Fibroblast of pulmonary artery (primary cell): ENCODE measurements around the gene ATR.

Source experiments
- DNase-seq: peaks from one replicate; pipeline ENCODE4 v3.0.0-alpha.2; 2010; ENCODE audit warnings: low read depth
- H3K4me3 ChIP-seq: replicated peaks from 2 replicates; pipeline ENCODE4 v1.5.1; 2011; ENCODE audit warnings: low read depth, mild to moderate bottlenecking, control low read depth, low read length, moderate library complexity
- TF ChIP-seq, protein P1 (sequence below): IDR thresholded peaks from 2 replicates; pipeline ENCODE4 v1.5.1; 2011; ENCODE audit warnings: mild to moderate bottlenecking, control low read depth, low read length, inconsistent platforms; ENCODE audit errors: missing control alignments

ATR gene

DNA sequence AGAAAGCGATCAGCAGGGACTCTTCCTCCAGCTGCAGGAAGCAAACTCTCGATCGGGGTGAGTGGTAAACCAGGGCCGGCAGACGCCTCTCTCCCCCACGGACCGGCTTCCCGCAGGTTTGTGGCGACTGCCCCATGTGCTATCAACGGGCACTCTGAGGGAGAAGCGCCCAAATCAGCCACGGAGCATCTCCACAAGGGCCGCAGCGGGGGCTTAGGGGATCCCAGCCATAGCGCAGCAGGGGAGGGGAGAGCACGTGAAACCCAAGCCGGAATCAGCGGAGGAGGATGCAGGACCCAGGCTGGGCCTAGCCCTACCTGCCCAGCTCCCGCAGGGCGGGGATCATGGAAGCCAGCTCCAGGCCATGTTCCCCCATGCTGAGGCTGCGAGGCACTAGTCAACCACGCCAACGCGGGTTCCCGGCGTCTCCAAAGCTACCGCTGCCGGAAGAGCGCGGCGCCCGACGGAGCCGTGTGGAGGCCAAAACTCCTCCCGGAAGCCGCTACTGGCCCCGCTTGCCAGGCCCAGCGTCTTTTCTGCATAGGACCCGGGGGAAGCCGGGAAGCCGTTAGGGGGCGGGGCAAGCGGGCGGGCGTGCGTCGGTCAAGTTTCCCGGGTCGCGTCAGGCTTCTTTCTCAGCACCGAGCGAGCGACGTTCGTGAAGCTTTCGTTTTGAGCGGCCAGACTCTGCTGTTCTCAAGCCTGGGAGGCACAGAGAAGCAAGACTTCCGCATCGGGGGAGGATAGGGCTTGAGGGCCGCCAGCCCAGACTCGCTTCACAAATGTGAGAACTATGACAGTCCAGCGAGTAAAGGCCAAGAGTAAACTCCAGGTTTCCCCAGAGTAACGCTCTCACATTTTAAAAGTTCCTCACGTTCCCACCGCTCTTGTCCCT is at the start of gene ATR:
ATR (minus strand) TSS at position 405 of the 895 bp plus-strand sequence; CDS start at position 376, 29 bp downstream.
- TF ChIP-seq, protein P1, sequence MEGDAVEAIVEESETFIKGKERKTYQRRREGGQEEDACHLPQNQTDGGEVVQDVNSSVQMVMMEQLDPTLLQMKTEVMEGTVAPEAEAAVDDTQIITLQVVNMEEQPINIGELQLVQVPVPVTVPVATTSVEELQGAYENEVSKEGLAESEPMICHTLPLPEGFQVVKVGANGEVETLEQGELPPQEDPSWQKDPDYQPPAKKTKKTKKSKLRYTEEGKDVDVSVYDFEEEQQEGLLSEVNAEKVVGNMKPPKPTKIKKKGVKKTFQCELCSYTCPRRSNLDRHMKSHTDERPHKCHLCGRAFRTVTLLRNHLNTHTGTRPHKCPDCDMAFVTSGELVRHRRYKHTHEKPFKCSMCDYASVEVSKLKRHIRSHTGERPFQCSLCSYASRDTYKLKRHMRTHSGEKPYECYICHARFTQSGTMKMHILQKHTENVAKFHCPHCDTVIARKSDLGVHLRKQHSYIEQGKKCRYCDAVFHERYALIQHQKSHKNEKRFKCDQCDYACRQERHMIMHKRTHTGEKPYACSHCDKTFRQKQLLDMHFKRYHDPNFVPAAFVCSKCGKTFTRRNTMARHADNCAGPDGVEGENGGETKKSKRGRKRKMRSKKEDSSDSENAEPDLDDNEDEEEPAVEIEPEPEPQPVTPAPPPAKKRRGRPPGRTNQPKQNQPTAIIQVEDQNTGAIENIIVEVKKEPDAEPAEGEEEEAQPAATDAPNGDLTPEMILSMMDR, result no peak
- peak within 1 kb of the TSS; percentile 95 for H3K4me3 ChIP-seq
- DNase-seq, result peak; percentile 96

DNA sequence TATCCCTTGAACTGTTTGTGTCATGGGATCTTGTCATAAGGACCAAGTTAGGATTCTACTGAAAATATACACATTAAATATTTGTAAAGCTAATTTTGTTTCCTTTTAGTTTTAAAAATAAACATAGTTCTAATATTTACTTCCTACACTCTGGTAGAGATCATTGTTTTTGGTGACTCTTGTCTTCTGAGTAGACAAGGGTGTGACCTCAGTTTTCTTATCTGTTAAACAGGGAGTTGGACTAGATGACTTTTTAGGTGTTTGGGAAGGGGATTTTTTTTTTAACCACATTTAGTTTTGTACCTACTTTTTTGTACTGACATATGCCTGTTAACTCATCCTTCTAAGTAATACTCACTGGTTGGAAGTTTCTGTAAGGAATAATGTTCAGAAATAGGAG is 48.4 kb upstream of the ATR start:
- no peak for DNase-seq
- H3K4me3 ChIP-seq, result no peak overlapping the region
- TF ChIP-seq, protein P1, result no peak

DNA sequence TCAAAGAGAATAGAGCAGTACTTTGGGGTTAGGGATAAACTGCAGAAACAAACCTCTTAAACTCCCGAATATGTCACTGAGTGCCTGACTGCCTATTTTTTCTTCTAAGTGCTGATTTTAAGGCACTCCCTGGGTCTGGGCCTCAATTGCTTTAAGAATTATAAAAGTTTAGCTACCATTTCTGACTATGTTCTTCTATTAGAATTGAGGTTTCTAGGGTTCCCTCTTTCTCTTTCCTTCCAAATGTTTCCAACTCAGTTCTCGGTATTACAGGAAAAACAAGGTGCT is 46.6 kb upstream of the ATR start:
- TF ChIP-seq, protein P1, result no peak
- no peak overlapping the region for H3K4me3 ChIP-seq
- no peak for DNase-seq

DNA sequence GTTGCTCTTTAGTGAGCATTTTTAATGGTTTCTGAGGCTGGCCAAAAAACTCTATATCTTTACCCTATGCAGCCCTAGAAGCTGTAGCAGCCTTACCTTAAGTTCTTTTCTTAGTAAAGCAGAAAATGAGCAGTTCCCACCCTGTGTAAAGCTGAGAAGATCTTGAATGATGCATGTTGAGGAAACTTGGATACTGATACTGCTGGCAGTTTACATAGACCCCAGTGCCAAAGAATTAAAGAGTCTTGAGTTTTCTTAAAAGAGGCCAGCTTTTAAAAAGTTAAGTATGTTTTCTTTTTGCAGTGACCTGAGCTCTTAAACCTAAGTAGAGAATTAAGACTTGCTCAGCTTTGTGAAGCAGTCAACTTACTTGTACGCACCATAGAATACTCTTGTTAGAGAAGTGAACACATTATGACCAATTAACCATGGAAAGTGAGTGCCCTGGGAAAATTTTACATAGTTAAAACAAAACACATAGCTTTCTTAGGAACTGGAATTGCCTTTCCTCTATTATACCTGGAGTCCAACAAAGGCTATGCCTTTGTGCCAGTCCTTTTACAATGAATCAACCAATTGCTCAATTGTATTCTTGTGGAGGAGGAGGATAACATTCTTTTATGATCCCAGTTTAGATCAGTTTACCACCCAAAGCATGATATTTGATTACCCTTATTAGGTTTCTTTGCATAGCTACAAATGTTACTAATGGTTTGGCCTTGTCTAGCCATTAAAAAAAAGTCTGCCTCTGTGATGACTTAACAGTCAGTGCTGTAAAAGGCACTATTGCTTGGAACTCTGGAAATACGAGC is 46.0 kb upstream of the ATR start:
- TF ChIP-seq, protein P1, result no peak
- DNase-seq, result no peak
- H3K4me3 ChIP-seq, result no peak overlapping the region

DNA sequence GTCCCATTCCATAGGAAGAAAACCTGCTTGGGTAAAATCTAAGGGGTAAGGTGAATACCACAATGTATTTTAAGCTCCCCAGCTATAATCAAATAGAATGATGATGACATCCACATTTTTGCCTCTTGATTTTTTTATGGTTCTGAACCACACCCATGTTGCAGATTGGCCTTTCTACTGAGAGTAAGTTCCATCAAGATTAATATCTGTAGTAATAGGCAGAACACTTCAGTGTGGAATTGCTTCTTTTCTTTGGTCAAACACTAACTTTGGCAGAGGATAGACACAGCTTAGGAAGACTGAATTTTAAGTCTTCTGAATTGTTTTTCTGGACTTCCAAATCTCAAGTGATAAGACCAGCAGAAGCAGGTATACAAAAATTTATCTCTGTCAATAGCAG is 44.7 kb upstream of the ATR start:
- DNase-seq, result no peak
- TF ChIP-seq, protein P1, result no peak
- H3K4me3 ChIP-seq, result no peak overlapping the region

DNA sequence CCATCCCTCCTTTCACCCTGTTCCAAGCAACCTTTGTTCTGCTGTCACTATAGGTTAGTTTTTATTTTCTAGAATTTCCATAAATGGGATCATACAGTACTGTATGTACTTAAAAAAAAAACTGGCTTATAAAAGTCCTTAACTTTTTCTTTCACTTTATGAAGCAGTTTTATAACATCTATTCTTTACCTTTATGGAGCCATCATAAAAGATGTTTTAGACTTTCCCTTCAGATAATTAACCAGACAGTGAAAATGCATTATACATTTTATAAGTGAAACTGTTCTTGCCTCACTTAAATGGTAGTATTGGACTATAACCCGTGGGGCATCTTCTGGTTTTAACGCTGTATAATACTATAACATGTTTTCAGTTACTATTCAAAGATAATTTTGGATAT is 43.9 kb upstream of the ATR start:
- TF ChIP-seq, protein P1, result no peak
- no peak for DNase-seq
- H3K4me3 ChIP-seq, result no peak overlapping the region
